GM23248 (cell line): Measurements from ENCODE around the gene PYGB. TPM values are rescaled to one million over a fixed set of nuclear protein-coding genes. Genes with fewer than 3 reads are reported as not detected.

Source experiments
- DNase-seq: peaks from one replicate; pipeline ENCODE4 v3.0.0-alpha.2; 2015
- H2AFZ ChIP-seq: fragments of 200-600 bp; sonication (generic); 2 replicates; pipeline ENCODE4 v1.6.1; 2016; ENCODE audit warnings: antibody characterized with exemption
- H3F3A ChIP-seq: fragments of 200-600 bp; sonication (generic); 2 replicates; pipeline ENCODE4 v1.6.1; 2016; ENCODE audit warnings: mild to moderate bottlenecking, antibody characterized with exemption, mixed run types; ENCODE audit not compliant: insufficient read depth
- H3K27ac ChIP-seq: fragments of 200-600 bp; sonication (generic); 2 replicates; pipeline ENCODE4 v1.5.1; 2016; ENCODE audit warnings: mild to moderate bottlenecking
- H3K27me3 ChIP-seq: fragments of 200-600 bp; sonication (generic); replicated peaks from 2 replicates; pipeline ENCODE4 v1.6.1; 2016; ENCODE audit warnings: mild to moderate bottlenecking; ENCODE audit not compliant: insufficient read depth
- H3K36me3 ChIP-seq: fragments of 200-600 bp; sonication (generic); 2 replicates; pipeline ENCODE4 v1.6.1; 2016; ENCODE audit warnings: low read depth, mild to moderate bottlenecking
- H3K4me1 ChIP-seq: fragments of 200-600 bp; sonication (generic); 2 replicates; pipeline ENCODE4 v1.6.1; 2016; ENCODE audit warnings: mild to moderate bottlenecking; ENCODE audit not compliant: insufficient read depth
- H3K4me2 ChIP-seq: fragments of 200-600 bp; sonication (generic); one replicate; pipeline ENCODE4 v1.6.1; 2016; ENCODE audit warnings: mild to moderate bottlenecking; ENCODE audit not compliant: unreplicated experiment
- H3K4me3 ChIP-seq: fragments of 200-600 bp; sonication (generic); 2 replicates; pipeline ENCODE4 v1.5.1; 2016; ENCODE audit warnings: mild to moderate bottlenecking
- H3K79me2 ChIP-seq: fragments of 200-600 bp; sonication (generic); 2 replicates; pipeline ENCODE4 v1.6.1; 2016; ENCODE audit warnings: mild to moderate bottlenecking; ENCODE audit not compliant: insufficient read depth
- H3K9ac ChIP-seq: fragments of 200-600 bp; sonication (generic); 2 replicates; pipeline ENCODE4 v1.6.1; 2016; ENCODE audit warnings: mild to moderate bottlenecking
- H3K9me2 ChIP-seq: fragments of 200-600 bp; sonication (generic); 2 replicates; pipeline ENCODE4 v1.6.1; 2016; ENCODE audit warnings: mixed run types, mild to moderate bottlenecking, moderate library complexity; ENCODE audit not compliant: insufficient read depth
- H3K9me3 ChIP-seq: fragments of 200-600 bp; sonication (generic); one replicate; pipeline ENCODE4 v1.6.1; 2017; ENCODE audit warnings: low read depth
- H4K20me1 ChIP-seq: fragments of 200-600 bp; sonication (generic); 2 replicates; pipeline ENCODE4 v1.6.0; 2016; ENCODE audit not compliant: insufficient read depth
- EZH2 ChIP-seq: fragments of 200-600 bp; sonication (generic); IDR thresholded peaks from 2 replicates; pipeline ENCODE4 v1.6.1; 2018; ENCODE audit warnings: antibody characterized with exemption, mild to moderate bottlenecking; ENCODE audit not compliant: insufficient read depth, poor library complexity, severe bottlenecking
- EZH2phosphoT487 ChIP-seq: fragments of 200-600 bp; sonication (generic); IDR thresholded peaks from 2 replicates; pipeline ENCODE4 v1.6.1; 2018; ENCODE audit warnings: antibody characterized with exemption, moderate library complexity, mild to moderate bottlenecking, low read depth; ENCODE audit not compliant: insufficient read depth
- WGBS, 2 experiments: methylation state at CpG; one replicate each; pipeline ENCODE4 v1.1.6; 2015 to 2017; ENCODE audit warnings: low lambda C conversion rate in 2 of 2, low coverage in 1 of 2; ENCODE audit errors: missing lambda C conversion rate in 2 of 2; 5-methylcytosine and 5-hydroxymethylcytosine counted together
- in situ Hi-C: fragments of 300-500 bp; cut with MboI; formaldehyde crosslinking; loops from 2 replicates; pipeline ENCODE4 v1.15.0; 2020
- polyA plus RNA-seq: library from polyadenylated mRNA; unstranded; fragments of >200 nt; fragmentation: Nextera tagmentation; extraction: Ambion mirVana; gene quantifications from 2 replicates; pipeline ENCODE4 v1.2.1, GENCODE V29; 2016
- total RNA-seq: library from RNA; depleted of rRNA; stranded (reverse); fragments of >200 nt; shearing (Covaris generic); gene quantifications from 2 replicates; pipeline ENCODE4 v1.2.3, GENCODE V29; 2014

Gene PYGB
- total and polyA plus RNA-seq, 2 experiments from 2014 or later: 74.1 to 116 TPM

GRCh38 chr20:25269057-25269832 is 21.4 kb downstream of the PYGB start:
- WGBS, 2 experiments: 81 to 84% methylated on average over 11 of the region's 11 CpGs
- Histone ChIP-seq H4K20me1 (no peaks in the 10 kb centered on the region), H3K4me3 (no peak overlapping the region), H3K27ac (no peak overlapping the region), H2AFZ (no peak overlapping the region), H3K9me3 (no peaks in the 10 kb centered on the region), H3K9ac (no peak overlapping the region), H3F3A (no peaks in the 10 kb centered on the region), H3K9me2 (no peaks in the 10 kb centered on the region), H3K27me3 (no peaks in the 10 kb centered on the region), H3K4me1 (no peaks in the 10 kb centered on the region), H3K36me3 (peaks cover 23% of the 10 kb centered on the region), H3K4me2 (no peak overlapping the region), H3K79me2 (peaks cover 48% of the 10 kb centered on the region)
- TF ChIP-seq EZH2 (no peak), EZH2phosphoT487 (no peak)
- in situ Hi-C loops: no loop called here
- no peak for DNase-seq

DNA sequence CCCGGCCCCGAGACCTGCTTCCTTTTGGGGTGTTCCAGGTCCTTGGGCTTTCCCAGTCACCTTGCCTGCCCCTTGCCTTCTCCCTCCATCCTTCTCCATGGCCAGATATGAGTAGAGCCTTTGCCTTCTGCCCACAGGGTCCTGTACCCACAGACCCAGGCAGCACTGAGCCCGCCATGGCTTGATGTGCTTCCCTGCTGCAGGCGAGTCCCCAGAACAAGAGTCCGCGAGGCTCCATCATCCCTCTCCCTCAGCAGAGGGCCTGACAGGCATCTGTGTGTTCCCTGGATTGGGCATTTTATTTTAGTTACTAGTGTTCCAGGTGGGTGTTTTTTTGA is 21.9 kb downstream of the PYGB start:
- Histone ChIP-seq H3K4me3 (no peak overlapping the region), H3F3A (no peaks in the 10 kb centered on the region), H4K20me1 (no peaks in the 10 kb centered on the region), H3K9me3 (no peaks in the 10 kb centered on the region), H3K9ac (no peak overlapping the region), H3K27me3 (no peaks in the 10 kb centered on the region), H2AFZ (no peak overlapping the region), H3K4me2 (no peak overlapping the region), H3K79me2 (peaks cover 48% of the 10 kb centered on the region), H3K9me2 (no peaks in the 10 kb centered on the region), H3K36me3 (peaks cover 24% of the 10 kb centered on the region), H3K4me1 (no peaks in the 10 kb centered on the region), H3K27ac (no peak overlapping the region)
- in situ Hi-C loops: no loop called here
- 96 to 99% methylated on average over 6 of the region's 6 CpGs for WGBS, 2 experiments
- no peak for DNase-seq
- TF ChIP-seq EZH2 (no peak), EZH2phosphoT487 (no peak)

DNA sequence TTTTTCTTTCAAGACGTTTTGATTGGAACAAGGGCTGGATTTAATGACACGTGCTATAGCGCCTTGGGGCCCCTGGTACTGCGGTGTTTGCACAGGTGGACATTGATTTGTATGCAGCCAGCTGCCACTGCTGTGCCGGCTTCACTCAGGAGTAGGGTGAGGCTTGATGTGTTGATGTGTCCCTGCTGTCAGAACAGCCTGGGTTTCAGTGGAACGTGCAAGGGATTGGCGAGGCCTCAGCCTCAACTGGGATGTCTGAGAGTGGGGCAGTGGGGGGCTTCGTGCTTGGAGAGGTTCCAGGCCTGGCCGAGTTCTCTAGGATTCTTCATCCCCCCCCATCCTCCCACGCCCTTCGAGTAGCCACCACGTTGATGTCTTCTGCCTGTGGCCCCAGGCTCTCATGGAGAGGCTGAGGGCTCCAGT is 23.0 kb downstream of the PYGB start:
- H3K27me3 ChIP-seq: no peaks in the 10 kb centered on the region
- no peak for DNase-seq
- TF ChIP-seq EZH2 (no peak), EZH2phosphoT487 (no peak)
- H3K27ac ChIP-seq: no peak overlapping the region
- H3K4me3 ChIP-seq: no peak overlapping the region
- H3K4me1 ChIP-seq: no peaks in the 10 kb centered on the region
- WGBS, 2 experiments: 95 to 96% methylated on average over 12 of the region's 12 CpGs
- H3K36me3 ChIP-seq: peaks cover 31% of the 10 kb centered on the region
- no peak overlapping the region for H2AFZ ChIP-seq
- no peaks in the 10 kb centered on the region for H4K20me1 ChIP-seq
- no peak overlapping the region for H3K9ac ChIP-seq
- no peaks in the 10 kb centered on the region for H3K9me3 ChIP-seq
- H3K9me2 ChIP-seq: no peaks in the 10 kb centered on the region
- peaks cover 40% of the 10 kb centered on the region for H3K79me2 ChIP-seq
- H3K4me2 ChIP-seq: no peak overlapping the region
- no peaks in the 10 kb centered on the region for H3F3A ChIP-seq
- in situ Hi-C loops: no loop called here

DNA sequence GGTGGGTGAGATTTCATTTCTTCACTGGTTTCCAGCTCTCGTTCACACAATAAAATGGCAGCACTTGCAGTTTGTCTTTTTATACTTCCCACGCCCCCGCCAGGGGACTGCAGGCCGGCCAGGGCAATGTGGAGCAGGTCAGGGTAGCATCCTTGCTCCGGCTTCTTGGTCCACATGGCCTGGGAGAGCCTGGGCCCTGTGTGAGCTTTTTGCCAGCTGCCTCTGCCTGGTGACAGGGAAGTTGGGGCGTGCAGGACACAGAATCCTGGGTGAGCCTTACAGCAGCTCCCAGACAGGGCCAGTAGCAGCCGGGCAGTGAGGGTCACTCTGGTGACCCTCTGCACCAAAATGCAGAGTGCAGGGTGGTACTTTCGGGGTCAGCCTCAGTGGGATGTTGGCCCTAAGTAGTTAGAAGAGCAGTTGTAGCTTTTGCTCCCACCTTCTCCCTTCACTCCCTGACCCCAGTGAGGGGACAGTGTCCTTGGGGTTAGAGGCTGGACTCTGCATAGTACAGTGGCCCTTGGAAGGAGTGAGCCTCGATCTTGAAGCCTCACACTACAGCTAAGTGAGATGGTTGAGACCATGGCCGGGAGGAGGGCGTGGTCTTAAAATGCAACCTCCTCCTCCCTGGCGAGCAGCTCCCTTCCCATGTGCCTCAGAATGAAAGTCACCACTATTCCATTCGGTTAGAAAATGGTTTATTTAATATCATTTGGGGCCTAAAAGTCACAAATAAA is 23.8 kb downstream of the PYGB start:
- Histone ChIP-seq H3K79me2 (peaks cover 32% of the 10 kb centered on the region), H3K27ac (no peak overlapping the region), H2AFZ (no peak overlapping the region), H3K9ac (no peak overlapping the region), H3K4me3 (no peak overlapping the region), H3K27me3 (no peaks in the 10 kb centered on the region), H3K9me2 (no peaks in the 10 kb centered on the region), H3K36me3 (peaks cover 27% of the 10 kb centered on the region), H3K9me3 (no peaks in the 10 kb centered on the region), H3K4me1 (no peaks in the 10 kb centered on the region), H3K4me2 (no peak overlapping the region), H4K20me1 (no peaks in the 10 kb centered on the region), H3F3A (no peaks in the 10 kb centered on the region)
- DNase-seq: no peak
- TF ChIP-seq EZH2phosphoT487: no peak
- TF ChIP-seq EZH2: no peak
- 88 to 89% methylated on average over 13 of the region's 13 CpGs for WGBS, 2 experiments
- in situ Hi-C loops: no loop called here
